Breast epithelium (tissue), 3 donors: ENCODE data around the gene ATXN1.

Experiments used
- POLR2AphosphoS5 ChIP-seq, 3 donors: sonication (generic); formaldehyde crosslinking; IDR thresholded peaks; one replicate each; pipeline ENCODE4 v1.6.1; 2017; ENCODE audit warnings: antibody characterized with exemption in 3 of 3
- TF ChIP-seq, protein P1 (sequence below), 3 donors: fragments of 450-650 bp; IDR thresholded peaks; one replicate each; pipeline ENCODE4 v1.5.1; 2016 to 2017; ENCODE audit warnings: antibody characterized with exemption in 3 of 3, mild to moderate bottlenecking in 3 of 3, moderate library complexity in 3 of 3

DNA sequence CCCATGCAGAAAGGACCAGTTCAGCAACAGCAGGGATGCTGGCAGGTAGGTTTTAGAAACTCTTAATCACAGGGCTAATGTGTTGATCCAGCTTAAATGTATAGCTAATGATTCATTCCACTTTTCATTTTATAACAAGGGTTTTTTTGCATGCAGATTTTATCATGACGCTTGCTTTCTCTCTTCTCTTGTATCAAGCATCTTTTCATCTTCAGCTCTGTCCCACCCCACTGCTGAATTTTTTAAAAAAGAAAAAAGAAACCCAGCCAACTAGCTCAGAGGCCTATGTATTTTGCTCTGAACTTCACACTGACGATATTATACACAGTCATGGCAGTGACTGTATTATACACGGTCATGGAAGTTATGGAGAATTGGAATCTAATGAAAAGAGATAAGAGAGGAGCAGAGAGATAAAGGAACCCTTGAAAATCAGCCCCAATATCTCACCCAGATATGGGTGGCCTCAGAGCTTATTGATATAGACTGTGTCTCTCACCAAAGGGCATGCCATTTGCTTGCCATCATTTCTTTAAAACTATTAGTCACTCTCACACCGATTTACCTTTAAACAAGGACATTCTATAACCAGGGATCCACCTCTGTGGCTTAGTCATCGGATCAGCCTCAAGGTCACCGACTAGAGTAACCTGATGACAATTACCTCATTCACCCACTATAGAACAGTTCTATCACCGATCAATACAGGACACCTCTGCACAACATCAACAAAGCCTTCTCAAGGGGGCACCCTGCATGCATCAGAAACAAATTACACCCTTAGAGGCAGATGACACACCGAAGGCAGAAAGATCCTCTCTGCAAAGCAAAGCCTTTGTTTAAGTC is 222.0 kb downstream of the ATXN1 start:
- TF ChIP-seq POLR2AphosphoS5 (IDR thresholded peaks at IDR 0.05) = no peak
- TF ChIP-seq, protein P1, sequence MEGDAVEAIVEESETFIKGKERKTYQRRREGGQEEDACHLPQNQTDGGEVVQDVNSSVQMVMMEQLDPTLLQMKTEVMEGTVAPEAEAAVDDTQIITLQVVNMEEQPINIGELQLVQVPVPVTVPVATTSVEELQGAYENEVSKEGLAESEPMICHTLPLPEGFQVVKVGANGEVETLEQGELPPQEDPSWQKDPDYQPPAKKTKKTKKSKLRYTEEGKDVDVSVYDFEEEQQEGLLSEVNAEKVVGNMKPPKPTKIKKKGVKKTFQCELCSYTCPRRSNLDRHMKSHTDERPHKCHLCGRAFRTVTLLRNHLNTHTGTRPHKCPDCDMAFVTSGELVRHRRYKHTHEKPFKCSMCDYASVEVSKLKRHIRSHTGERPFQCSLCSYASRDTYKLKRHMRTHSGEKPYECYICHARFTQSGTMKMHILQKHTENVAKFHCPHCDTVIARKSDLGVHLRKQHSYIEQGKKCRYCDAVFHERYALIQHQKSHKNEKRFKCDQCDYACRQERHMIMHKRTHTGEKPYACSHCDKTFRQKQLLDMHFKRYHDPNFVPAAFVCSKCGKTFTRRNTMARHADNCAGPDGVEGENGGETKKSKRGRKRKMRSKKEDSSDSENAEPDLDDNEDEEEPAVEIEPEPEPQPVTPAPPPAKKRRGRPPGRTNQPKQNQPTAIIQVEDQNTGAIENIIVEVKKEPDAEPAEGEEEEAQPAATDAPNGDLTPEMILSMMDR (IDR thresholded peaks at IDR 0.05) = no peak
